Activated T-helper 2 cell treated with anti-CD3 and anti-CD28 coated beads, Interferon-gamma antibody, Interleukin-2, Interleukin-4, amounts not matched to agents 10 μg/mL and 5 μg/mL and 100 μg/mL, durations not matched to agents 14 hours and 24 hours and 36 hours (primary cell): Measurements from ENCODE around the gene SLIT3. TPM values are rescaled to one million over a fixed set of nuclear protein-coding genes. Genes with fewer than 3 reads are reported as not detected.
A peak's percentile ranks its signal among the peaks of the same experiment; 100 is the strongest.

Source experiments
- DNase-seq: peaks from one replicate; pipeline ENCODE4 v3.0.0; 2021; ENCODE audit warnings: low spot score
- H3K27ac Mint-ChIP-seq: one replicate; pipeline ENCODE4 v1.8.0; 2021; ENCODE audit warnings: mixed read lengths
- H3K27me3 Mint-ChIP-seq: one replicate; pipeline ENCODE4 v1.8.0; 2021; ENCODE audit warnings: low read depth, mixed read lengths
- H3K36me3 Mint-ChIP-seq: one replicate; pipeline ENCODE4 v1.8.0; 2021; ENCODE audit warnings: low read depth, mixed read lengths
- H3K4me1 Mint-ChIP-seq: one replicate; pipeline ENCODE4 v1.8.0; 2021; ENCODE audit warnings: low read depth, mixed read lengths
- H3K4me3 Mint-ChIP-seq: one replicate; pipeline ENCODE4 v1.8.0; 2021; ENCODE audit warnings: low read depth, mild to moderate bottlenecking, moderate library complexity, mixed read lengths
- H3K9me3 Mint-ChIP-seq: one replicate; pipeline ENCODE4 v1.8.0; 2021; ENCODE audit warnings: mixed read lengths
- intact Hi-C: fragments of 100-400 bp; cut with micrococcal nuclease; formaldehyde crosslinking; loops from one replicate; pipeline ENCODE4 v1.15.1; 2023
- total RNA-seq: library from RNA; stranded (reverse); gene quantifications from 2 replicates; pipeline ENCODE4 v1.2.3, GENCODE V29; 2022

SLIT3 gene
- total RNA-seq, 1 donor from 2014 or later, result 9.5 TPM

DNA sequence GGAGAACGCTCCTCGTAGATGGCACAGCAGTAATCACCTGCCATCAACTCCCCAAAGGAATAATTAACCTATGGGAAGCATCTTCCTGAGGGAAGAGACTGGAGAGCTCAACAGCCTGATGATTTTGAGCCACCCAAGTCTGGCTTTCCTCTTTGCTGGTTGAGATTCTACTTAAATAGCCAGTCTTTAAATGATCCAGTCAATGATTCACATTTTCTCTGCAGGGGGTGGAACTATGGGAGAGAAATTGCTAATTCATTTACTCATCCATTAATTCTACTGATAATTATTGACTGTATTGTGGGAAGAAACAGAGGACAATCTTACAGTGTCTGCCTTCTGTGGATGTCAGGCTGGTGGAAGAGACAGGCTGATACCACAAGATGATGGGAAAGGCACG, 366.8 kb downstream of the SLIT3 start:
- Mint-ChIP-seq H3K4me1 (peaks cover 17% of the 10 kb centered on the region), H3K9me3 (no peaks in the 10 kb centered on the region), H3K4me3 (no peak overlapping the region), H3K27me3 (no peaks in the 10 kb centered on the region), H3K27ac (no peak overlapping the region), H3K36me3 (no peaks in the 10 kb centered on the region)
- no peak for DNase-seq
- intact Hi-C loops, result loop anchor here (5.0 kb wide), 1 partner anchor 82 kb away; no protein-coding TSS in a partner anchor

DNA sequence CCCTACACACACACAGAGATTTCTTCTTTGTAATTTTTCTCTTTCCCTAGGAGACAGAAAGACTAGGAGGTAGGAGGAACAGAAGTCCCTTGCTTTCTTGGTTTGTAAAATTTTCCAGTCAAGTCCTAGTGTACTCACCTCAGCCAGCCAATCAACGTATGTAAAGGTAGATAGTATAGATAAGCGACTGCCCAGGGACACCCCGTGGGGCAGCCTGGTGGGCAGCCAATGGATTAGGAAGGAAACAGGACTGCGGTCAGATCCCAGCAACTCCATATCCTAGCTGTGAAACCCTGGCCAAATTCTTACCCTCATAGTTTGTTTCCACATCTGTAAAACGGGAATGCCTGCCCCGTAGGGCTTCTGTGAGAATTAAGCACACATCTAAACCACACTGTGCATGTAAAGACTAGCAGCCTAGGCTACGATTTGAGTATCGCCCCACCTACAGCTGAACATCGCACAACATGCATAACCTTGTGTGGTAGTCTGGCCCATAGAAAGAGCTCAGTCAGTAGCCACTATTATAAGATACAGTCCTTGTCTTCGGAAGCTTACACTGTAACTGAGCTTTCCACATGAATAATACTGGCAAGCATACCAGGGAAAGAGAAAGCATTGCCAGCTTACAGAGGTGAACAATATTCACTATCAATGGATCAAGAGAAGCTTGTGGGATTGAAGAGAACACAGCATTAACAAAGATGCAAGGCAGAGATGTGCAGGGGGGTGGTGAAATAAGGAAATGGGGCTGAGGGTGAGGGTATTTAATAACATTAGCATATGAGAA, 368.3 kb downstream of the SLIT3 start:
- H3K4me3 Mint-ChIP-seq, result no peak overlapping the region
- no peaks in the 10 kb centered on the region for H3K36me3 Mint-ChIP-seq
- H3K9me3 Mint-ChIP-seq, result no peaks in the 10 kb centered on the region
- peaks cover 14% of the 10 kb centered on the region for H3K4me1 Mint-ChIP-seq
- intact Hi-C loops, result loop anchor here (5.0 kb wide), 1 partner anchor 80 kb away; no protein-coding TSS in a partner anchor
- H3K27ac Mint-ChIP-seq, result no peak overlapping the region
- no peak for DNase-seq
- no peaks in the 10 kb centered on the region for H3K27me3 Mint-ChIP-seq

DNA sequence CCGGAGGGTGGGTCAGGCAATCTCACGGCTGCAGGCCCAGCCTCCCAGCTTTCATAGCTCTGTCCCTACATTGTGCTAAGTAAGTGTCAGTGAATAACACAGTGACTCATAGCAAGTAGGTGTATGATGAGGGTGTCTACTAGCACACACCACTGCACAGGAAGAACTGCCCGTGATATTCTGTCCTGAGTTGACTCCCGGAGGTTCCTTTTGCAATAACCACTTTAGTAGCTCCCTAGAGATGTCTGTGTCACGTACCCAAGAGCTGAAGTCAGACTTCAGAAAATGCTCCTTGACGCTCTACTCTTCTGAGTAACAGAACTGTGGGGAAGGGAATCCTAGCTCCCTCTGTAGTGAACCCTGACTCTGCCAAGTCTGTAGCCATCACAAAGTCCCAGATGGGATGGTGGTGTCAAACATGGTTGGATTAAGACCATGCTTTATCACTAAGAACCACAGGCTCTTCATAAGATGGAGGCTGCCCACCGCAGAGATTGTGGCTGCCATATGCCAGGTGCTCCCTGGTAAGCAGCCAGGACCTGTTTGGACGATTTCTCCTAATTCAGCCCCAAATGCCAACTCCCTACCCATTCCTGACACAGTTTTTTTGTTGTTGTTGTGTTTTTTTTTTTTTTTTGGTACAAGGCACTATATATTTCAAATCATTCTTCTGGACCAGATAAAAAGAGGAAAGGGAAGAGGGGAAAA, 369.1 kb downstream of the SLIT3 start:
- intact Hi-C loops, result loop anchor here (5.0 kb wide), 1 partner anchor 79 kb away; no protein-coding TSS in a partner anchor
- Mint-ChIP-seq H3K4me1 (peaks cover 14% of the 10 kb centered on the region), H3K27ac (peak overlapping the region; percentile 40), H3K9me3 (no peaks in the 10 kb centered on the region), H3K36me3 (no peaks in the 10 kb centered on the region), H3K27me3 (no peaks in the 10 kb centered on the region), H3K4me3 (no peak overlapping the region)
- DNase-seq, result no peak

DNA sequence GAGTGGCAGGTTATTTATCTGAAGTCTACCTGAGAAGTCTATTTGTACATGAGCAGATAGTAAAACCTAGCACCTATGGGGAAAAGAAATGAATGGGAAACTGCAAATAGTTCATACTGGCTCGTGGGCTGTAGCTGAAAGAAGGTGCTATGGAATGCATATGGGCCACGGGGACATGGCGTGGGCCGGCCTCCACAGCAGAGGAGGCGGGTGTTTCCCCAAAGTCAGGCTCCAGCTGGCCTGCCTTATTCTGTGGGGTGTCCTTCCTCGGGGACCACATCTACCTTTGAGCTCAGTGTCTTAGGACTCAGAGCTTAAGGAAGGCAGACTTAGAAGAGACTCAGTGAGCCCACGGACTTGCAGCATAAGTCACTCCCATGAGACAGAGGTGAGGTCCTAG, 371.3 kb downstream of the SLIT3 start:
- intact Hi-C loops, result loop anchor here (5.0 kb wide), 1 partner anchor 77 kb away; no protein-coding TSS in a partner anchor
- no peak for DNase-seq
- Mint-ChIP-seq H3K9me3 (no peaks in the 10 kb centered on the region), H3K27ac (no peak overlapping the region), H3K4me1 (peaks cover 14% of the 10 kb centered on the region), H3K27me3 (no peaks in the 10 kb centered on the region), H3K36me3 (no peaks in the 10 kb centered on the region), H3K4me3 (no peak overlapping the region)

DNA sequence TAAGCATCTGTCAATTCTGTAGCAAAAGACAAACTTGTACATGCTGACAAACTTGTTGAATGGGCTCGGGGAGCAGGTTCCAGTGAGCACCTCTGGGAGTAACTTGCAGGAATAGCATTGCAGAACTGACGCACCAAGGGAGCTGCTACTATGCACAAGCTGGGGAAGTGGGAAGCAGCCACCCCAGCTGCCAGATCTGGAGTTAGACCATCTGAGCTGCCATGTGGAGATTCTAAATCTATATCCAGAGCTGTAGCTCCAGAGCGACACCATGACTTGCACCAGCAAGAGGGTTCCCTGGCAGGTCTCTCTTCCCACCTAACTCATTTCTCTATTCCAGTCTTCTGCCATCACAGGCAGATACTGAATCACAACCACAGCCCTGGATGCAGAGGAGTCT, 375.8 kb downstream of the SLIT3 start:
- DNase-seq, result no peak
- Mint-ChIP-seq H3K4me3 (no peak overlapping the region), H3K36me3 (no peaks in the 10 kb centered on the region), H3K27ac (no peak overlapping the region), H3K27me3 (peaks cover 15% of the 10 kb centered on the region), H3K9me3 (no peaks in the 10 kb centered on the region), H3K4me1 (peaks cover 1% of the 10 kb centered on the region)
- intact Hi-C loops, result no loop called here

DNA sequence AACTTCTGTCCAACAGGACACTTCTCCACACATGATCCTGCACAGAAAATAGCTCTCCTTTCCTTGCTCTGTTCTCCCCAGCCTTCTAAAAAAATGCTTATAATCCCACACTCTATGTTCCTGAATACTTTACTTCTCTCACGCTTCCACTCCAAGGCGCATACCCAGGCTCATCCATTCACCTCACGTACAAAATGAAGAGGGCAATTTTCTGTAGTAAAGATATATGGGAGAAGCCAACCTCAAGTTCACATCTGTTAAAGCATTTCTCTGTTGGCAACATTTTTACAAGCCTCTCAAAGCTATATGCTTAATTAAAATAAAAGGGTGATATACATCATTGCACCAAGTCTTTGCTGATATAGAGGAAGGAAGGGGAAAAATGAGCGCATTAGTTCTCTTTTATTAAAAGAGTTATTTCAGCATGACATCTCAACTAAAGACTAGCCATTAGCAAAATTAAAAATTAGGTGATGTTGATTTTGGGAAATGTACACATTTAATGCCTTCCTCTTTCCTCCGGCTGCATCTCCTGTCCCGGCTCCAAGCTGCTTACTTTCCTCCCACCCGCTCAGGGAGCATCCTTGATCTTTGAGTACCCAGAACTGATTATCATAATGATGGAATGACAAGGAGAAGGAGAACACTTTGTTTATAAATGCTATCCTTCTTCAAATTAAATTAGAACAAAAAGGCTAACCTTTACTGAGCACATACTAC, 379.6 kb downstream of the SLIT3 start:
- Mint-ChIP-seq H3K9me3 (no peaks in the 10 kb centered on the region), H3K36me3 (no peaks in the 10 kb centered on the region), H3K27me3 (peaks cover 30% of the 10 kb centered on the region), H3K27ac (no peak overlapping the region), H3K4me3 (no peak overlapping the region), H3K4me1 (peaks cover 4% of the 10 kb centered on the region)
- DNase-seq, result no peak
- intact Hi-C loops, result no loop called here

DNA sequence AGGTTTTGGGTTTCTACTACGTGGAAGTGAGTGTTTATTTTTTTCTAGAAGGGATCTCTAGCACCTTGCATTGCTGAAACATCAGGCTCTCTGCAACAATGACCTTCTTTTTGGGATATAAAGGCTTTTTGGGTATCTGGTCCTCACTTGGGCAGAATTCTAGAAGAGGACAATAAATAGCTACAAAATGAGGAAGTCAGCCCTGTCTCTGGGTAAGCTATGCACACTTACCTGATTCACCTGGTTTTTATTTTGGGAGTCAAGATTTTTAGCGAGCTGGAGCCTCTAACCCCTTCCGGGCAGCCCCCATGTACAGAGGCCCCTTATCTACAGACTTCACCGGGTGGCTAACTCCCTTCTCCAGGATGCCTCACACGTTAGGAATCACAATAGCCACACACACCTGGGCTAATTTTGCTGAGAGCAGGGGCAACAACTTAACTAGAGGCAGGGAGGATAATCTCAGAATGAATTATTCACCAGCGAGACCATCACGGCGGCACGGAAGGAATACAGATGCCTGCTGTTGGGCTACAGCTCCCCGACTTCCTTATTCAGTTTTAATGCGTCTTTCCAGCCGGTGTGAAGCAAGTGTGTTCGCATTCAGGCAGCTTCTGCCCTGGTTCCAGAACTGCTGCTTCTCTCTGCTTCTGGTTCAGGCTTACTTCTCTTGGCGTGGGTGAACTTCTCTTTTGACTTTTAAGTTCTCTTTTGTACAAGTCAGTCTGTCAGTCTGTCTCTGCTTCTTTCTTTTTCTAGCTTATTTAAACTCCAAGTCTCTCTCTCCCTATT, 380.7 kb downstream of the SLIT3 start:
- DNase-seq, result no peak
- H3K4me3 Mint-ChIP-seq, result no peak overlapping the region
- no peaks in the 10 kb centered on the region for H3K9me3 Mint-ChIP-seq
- H3K27me3 Mint-ChIP-seq, result peaks cover 30% of the 10 kb centered on the region
- no peak overlapping the region for H3K27ac Mint-ChIP-seq
- intact Hi-C loops, result no loop called here
- H3K36me3 Mint-ChIP-seq, result no peaks in the 10 kb centered on the region
- H3K4me1 Mint-ChIP-seq, result peaks cover 4% of the 10 kb centered on the region

DNA sequence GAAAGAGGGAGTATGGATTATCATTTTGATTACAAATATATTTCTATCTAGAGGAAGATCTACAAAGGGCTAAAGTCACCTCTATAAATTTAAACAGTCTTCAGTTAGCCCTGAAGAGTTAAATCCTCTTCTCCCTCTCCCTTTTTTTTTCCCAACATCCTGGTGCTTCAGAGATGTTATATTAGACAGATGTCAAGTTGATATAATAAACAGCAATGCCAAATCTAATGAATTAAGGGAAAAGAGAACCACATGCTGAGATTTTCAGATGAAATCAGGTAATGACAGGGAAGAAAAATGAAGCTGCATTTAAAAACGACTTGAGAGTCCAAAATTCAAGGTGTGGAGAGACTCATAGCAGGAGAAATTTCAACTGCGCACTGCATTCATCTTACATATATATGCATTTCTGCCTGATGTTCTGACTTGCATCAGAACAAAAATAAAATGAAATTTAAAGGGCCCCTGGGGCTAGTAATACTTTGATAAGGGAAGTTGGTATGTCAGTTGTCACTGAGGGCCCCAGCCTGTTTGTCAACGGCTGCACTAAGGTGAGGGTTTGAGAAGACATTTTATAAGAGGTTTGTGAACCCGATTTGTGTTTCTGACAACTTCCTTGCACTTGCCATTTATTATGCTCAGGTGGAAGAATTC, 382.9 kb downstream of the SLIT3 start:
- H3K4me1 Mint-ChIP-seq, result peaks cover 4% of the 10 kb centered on the region
- H3K4me3 Mint-ChIP-seq, result no peak overlapping the region
- H3K9me3 Mint-ChIP-seq, result no peaks in the 10 kb centered on the region
- intact Hi-C loops, result no loop called here
- no peak overlapping the region for H3K27ac Mint-ChIP-seq
- no peak for DNase-seq
- no peaks in the 10 kb centered on the region for H3K36me3 Mint-ChIP-seq
- peaks cover 32% of the 10 kb centered on the region for H3K27me3 Mint-ChIP-seq

DNA sequence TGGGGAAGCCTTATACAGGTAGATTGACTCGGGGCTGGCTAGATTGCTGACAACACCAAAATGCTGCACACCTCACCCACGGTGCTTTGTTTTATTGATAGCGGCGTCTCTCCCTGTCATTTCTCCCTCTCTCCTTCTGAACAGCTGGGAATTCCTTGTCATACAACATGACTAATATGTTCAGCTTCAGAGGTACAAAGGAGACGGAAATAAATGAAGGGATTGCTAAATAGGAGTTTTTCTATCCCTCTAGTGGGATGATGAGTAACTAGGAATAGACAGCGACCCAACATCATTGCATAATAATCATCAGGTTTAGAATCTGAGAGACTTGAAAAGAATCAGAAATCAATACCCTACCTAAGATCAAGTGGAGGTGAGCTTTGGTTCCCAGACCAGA, 384.1 kb downstream of the SLIT3 start:
- peaks cover 4% of the 10 kb centered on the region for H3K4me1 Mint-ChIP-seq
- no peak overlapping the region for H3K27ac Mint-ChIP-seq
- no peak for DNase-seq
- no peaks in the 10 kb centered on the region for H3K36me3 Mint-ChIP-seq
- no peak overlapping the region for H3K4me3 Mint-ChIP-seq
- peaks cover 33% of the 10 kb centered on the region for H3K27me3 Mint-ChIP-seq
- H3K9me3 Mint-ChIP-seq, result no peaks in the 10 kb centered on the region
- intact Hi-C loops, result no loop called here

DNA sequence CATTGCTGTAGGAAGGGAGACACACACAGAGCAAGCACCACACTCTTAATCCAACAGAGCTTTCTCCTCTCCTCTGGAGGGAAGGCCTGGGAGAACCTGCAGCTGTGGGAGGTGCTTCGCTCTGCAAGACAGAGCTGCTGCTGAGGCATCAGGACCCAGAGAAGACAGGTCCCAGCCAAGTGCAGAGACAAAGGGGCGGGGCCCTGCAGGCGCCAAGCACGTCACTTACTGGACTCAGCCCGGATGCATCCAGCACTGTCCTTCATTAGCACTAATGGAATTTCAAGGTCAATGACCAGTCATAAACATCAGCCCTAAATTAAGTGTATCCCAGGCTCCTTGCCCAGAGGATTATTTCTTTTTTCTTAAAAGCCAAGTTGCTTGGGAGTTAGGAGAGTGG, 384.7 kb downstream of the SLIT3 start:
- Mint-ChIP-seq H3K9me3 (no peaks in the 10 kb centered on the region), H3K27me3 (peaks cover 30% of the 10 kb centered on the region), H3K36me3 (no peaks in the 10 kb centered on the region), H3K4me1 (peaks cover 4% of the 10 kb centered on the region), H3K27ac (no peak overlapping the region), H3K4me3 (no peak overlapping the region)
- intact Hi-C loops, result no loop called here
- no peak for DNase-seq

DNA sequence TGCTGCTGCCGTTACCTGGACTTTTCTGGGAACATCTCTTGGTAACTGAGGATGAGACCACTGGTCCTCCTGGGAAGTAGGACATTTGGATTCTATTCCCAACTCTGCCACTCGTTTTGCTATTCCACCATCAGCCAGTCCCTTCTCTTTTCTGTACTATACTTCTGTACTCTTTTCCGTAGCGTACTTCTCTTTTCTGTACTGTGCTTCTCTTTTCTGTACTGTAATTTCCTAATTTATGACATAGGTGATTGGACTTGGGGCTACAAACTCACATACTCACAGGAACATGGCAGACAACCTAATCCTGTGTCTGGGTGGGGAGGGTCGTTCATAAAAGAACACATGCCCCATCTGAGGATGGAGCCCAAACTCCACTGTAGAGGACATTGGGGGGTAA, 386.4 kb downstream of the SLIT3 start:
- peaks cover 14% of the 10 kb centered on the region for H3K27me3 Mint-ChIP-seq

DNA sequence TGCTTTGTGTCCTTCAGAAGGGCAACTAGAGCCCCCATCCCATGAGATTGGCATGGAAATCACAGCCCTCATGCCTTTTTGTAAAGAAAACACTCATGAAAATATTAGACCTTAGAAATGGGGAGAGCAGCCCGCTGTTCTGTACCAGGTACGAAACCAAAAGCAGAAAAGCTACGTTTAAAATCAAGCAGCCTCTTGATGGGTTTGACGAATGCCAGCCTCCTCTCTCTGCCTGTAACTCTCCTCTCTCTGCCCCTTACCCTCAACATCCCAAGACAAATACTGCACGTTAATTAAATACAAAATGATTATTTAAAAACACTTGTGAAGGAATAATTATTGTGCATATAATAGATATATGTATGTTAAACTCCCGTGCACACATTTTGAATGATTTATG, 390.1 kb downstream of the SLIT3 start:
- peaks cover 2% of the 10 kb centered on the region for H3K4me1 Mint-ChIP-seq
- intact Hi-C loops, result no loop called here
- H3K4me3 Mint-ChIP-seq, result no peak overlapping the region
- H3K9me3 Mint-ChIP-seq, result no peaks in the 10 kb centered on the region
- no peaks in the 10 kb centered on the region for H3K36me3 Mint-ChIP-seq
- H3K27me3 Mint-ChIP-seq, result peaks cover 8% of the 10 kb centered on the region
- H3K27ac Mint-ChIP-seq, result no peak overlapping the region
- no peak for DNase-seq

More for the DNA sequence above, 386.4 kb downstream of the SLIT3 start:
- no peak overlapping the region for H3K4me3 Mint-ChIP-seq
- H3K36me3 Mint-ChIP-seq, result no peaks in the 10 kb centered on the region
- H3K4me1 Mint-ChIP-seq, result peaks cover 2% of the 10 kb centered on the region
- DNase-seq, result no peak
- H3K9me3 Mint-ChIP-seq, result no peaks in the 10 kb centered on the region
- H3K27ac Mint-ChIP-seq, result no peak overlapping the region
- intact Hi-C loops, result no loop called here
